Activated CD4-positive, alpha-beta memory T cell treated with anti-CD3 and anti-CD28 coated beads for 36 hours (primary cell): Measurements from ENCODE around the gene MED13L. TPM values are rescaled to one million over a fixed set of nuclear protein-coding genes. Genes with fewer than 3 reads are reported as not detected.

ENCODE experiments used
- CTCF ChIA-PET: fragments of 350-600 bp; sonication (Branson Sonifier 250); formaldehyde crosslinking; loops from one replicate; lab custom pipeline; 2021; ENCODE audit warnings: antibody characterized with exemption, inconsistent platforms; lab: Charles Lee
- POLR2A ChIA-PET: fragments of 350-600 bp; sonication (Branson Sonifier 250); formaldehyde crosslinking; loops from one replicate; lab custom pipeline; 2021; ENCODE audit warnings: antibody characterized with exemption; lab: Charles Lee
- DNase-seq: peaks from one replicate; pipeline ENCODE4 v3.0.0-alpha.2; 2020
- H3K27ac Mint-ChIP-seq: one replicate; pipeline ENCODE4 v1.8.0; 2021; ENCODE audit warnings: mixed read lengths
- H3K27me3 Mint-ChIP-seq: one replicate; pipeline ENCODE4 v1.8.0; 2021; ENCODE audit warnings: mixed read lengths
- H3K36me3 Mint-ChIP-seq: one replicate; pipeline ENCODE4 v1.8.0; 2021; ENCODE audit warnings: mixed read lengths
- H3K4me1 Mint-ChIP-seq: one replicate; pipeline ENCODE4 v1.8.0; 2021; ENCODE audit warnings: low read depth, mixed read lengths
- H3K4me3 Mint-ChIP-seq: one replicate; pipeline ENCODE4 v1.8.0; 2021; ENCODE audit warnings: mild to moderate bottlenecking, mixed read lengths
- H3K9me3 Mint-ChIP-seq: one replicate; pipeline ENCODE4 v1.8.0; 2021; ENCODE audit warnings: mixed read lengths
- intact Hi-C: fragments of 100-400 bp; cut with micrococcal nuclease; formaldehyde crosslinking; loops from one replicate; pipeline ENCODE4 v1.15.1; 2023
- total RNA-seq, 2 experiments: library from RNA; stranded (reverse); gene quantifications; one replicate each; pipeline ENCODE4 v1.2.3, GENCODE V29; 2021

MED13L gene
- total RNA-seq, 2 experiments from 2014 or later: 37.7 to 41.4 TPM

DNA sequence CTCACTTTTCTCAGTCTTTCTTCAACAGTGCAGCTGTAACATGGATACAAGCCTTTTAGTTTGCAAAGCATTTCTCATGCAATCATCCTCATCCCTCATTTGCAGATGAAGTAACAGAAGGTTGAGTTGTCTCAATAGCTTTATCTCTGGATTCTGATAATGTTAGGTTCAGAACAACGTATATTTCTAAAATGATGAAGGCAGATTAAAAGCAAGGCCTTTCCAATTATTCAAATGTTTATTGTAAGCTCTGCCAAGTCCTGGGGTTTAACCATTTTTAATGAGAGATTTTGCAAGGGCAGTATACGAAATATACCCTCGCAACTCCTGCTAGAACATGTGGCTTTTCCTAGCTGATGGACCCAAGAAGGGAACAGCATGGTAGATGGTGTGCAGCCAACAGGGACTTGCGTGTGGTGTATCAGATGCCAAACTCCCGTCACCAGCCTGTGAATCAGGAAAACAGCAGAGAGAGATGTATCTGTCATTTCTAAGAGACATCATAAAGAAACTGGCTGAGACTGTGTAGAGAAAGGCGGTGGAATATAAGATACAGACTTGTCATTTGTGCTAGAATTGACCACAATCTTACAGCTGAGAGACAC is 319.7 kb downstream of the MED13L start:
- POLR2A ChIA-PET: interaction anchor here (0.5 kb wide), 1 partner anchor 10 kb away, joined by 3 read pairs; no protein-coding TSS in a partner anchor
- Mint-ChIP-seq H3K9me3 (no peaks in the 10 kb centered on the region), H3K27me3 (no peaks in the 10 kb centered on the region), H3K4me1 (peaks cover 2% of the 10 kb centered on the region), H3K4me3 (no peak overlapping the region), H3K36me3 (peaks cover 13% of the 10 kb centered on the region), H3K27ac (no peak overlapping the region)
- CTCF ChIA-PET: no interaction called here
- intact Hi-C loops: no loop called here
- DNase-seq: no peak

DNA sequence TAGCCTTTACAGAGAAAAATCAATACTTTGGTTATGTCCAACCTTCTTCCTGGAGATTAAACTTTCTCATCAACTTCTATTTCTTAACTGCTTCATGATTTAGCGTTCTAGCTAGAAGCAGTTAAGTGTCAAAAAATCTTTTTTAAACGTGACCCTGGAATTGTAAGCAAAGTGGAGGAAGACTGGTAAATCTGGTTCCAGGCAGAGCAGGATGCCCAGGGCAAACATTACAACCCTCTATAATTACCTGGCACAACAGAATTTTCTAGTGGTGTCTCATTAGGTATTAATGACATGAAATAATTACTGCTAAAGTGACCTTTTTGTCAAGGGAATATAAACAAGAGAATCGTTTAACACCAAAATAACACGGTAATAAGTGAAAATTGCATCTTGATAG is 320.8 kb downstream of the MED13L start:
- H3K4me3 Mint-ChIP-seq: no peak overlapping the region
- no peaks in the 10 kb centered on the region for H3K9me3 Mint-ChIP-seq

DNA sequence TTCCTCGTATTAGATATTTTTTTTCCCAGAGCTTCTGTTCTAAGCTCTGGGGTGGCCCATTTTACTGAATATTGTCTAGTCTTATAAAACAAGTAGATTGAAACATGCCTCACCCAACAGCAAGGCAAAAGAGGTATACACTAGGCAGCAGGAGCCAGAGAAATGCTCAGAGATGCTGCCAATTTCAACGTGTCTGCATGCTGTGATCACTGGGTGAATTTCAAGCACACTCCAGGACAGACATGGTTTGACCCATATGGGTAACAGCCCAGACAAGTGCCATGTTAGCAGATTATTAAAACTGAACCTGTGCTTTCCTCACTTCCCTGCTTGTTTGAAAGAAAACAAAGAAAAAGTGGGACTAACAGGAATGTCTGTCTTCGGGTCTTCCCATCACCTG is 321.3 kb downstream of the MED13L start:
- Mint-ChIP-seq H3K4me1 (peaks cover 2% of the 10 kb centered on the region), H3K27me3 (no peaks in the 10 kb centered on the region), H3K27ac (no peak overlapping the region), H3K9me3 (no peaks in the 10 kb centered on the region), H3K4me3 (no peak overlapping the region), H3K36me3 (peaks cover 7% of the 10 kb centered on the region)
- DNase-seq: no peak
- CTCF ChIA-PET: no interaction called here
- POLR2A ChIA-PET: no interaction called here
- intact Hi-C loops: no loop called here

More for the DNA sequence above, 320.8 kb downstream of the MED13L start:
- H3K27me3 Mint-ChIP-seq: no peaks in the 10 kb centered on the region
- intact Hi-C loops: no loop called here
- ChIA-PET POLR2A (no interaction called here), CTCF (no interaction called here)
- no peak for DNase-seq
- H3K36me3 Mint-ChIP-seq: peaks cover 10% of the 10 kb centered on the region
- peaks cover 2% of the 10 kb centered on the region for H3K4me1 Mint-ChIP-seq
- no peak overlapping the region for H3K27ac Mint-ChIP-seq

DNA sequence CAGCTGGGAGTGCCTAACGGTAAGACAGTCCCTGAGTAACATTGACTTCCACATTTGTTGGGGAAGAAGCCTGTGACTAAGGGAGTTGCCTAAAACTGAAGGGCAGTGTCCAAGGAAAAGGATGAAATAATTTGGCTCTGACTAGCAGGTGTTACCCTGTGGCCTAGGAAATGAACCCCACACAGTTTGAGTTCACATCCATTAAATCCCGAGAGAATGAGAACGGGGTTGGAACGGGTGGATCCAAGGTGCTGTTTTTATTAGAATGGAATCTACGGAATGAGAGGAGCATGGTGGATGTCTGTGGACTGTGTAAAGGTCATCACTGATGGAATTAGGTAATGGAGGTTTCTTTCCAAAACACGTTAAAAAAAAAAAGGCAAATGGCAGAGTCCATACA is 324.0 kb downstream of the MED13L start:
- no peaks in the 10 kb centered on the region for H3K27me3 Mint-ChIP-seq
- H3K36me3 Mint-ChIP-seq: peaks cover 2% of the 10 kb centered on the region
- intact Hi-C loops: no loop called here
- H3K27ac Mint-ChIP-seq: no peak overlapping the region
- H3K4me1 Mint-ChIP-seq: no peaks in the 10 kb centered on the region
- no peak overlapping the region for H3K4me3 Mint-ChIP-seq
- no peaks in the 10 kb centered on the region for H3K9me3 Mint-ChIP-seq
- ChIA-PET POLR2A (no interaction called here), CTCF (no interaction called here)
- DNase-seq: no peak

DNA sequence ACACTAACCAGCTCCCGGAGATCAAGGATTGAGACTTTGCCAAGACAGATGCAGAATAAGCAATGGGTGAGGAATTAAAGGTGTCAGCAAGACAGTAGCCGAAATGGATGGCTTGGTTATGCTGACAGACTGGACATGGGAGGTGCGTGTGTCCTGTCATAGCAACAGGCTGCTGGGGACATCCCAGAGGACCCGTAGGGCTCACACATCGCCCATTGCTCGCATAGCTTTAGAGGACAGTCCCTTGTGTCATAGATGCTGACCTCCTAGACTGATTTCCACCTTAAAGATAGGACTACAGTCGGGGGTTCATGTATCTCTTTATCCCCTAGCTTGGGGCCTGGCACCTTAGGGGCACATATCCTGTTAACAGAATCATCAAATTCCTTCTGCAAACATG is 324.5 kb downstream of the MED13L start:
- POLR2A ChIA-PET: no interaction called here
- CTCF ChIA-PET: interaction anchor here (1.4 kb wide), 1 partner anchor 35 kb away, joined by 3 read pairs; no protein-coding TSS in a partner anchor
- Mint-ChIP-seq H3K36me3 (peaks cover 2% of the 10 kb centered on the region), H3K27ac (no peak overlapping the region), H3K27me3 (no peaks in the 10 kb centered on the region), H3K9me3 (no peaks in the 10 kb centered on the region), H3K4me3 (no peak overlapping the region), H3K4me1 (no peaks in the 10 kb centered on the region)
- intact Hi-C loops: no loop called here
- no peak for DNase-seq

DNA sequence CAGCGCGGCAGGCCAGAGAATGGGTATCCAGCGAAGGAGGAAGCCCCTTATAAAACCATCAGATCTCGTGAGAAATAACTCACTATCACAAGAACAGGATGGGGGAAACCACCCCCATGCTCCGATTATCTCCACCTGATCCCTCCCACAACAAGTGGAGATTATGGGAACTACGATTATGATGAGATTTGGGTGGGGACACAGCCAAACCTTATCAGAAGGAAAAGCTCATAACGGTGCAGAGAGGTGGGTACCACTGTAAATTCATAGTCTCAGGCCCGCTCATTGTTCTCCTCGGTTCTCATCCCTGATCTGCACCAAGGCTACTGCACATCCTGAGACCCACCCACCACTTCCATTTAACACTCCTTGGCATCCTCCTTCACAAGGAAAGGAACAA is 326.5 kb downstream of the MED13L start:
- POLR2A ChIA-PET: no interaction called here
- CTCF ChIA-PET: no interaction called here
- Mint-ChIP-seq H3K27ac (no peak overlapping the region), H3K4me3 (no peak overlapping the region), H3K27me3 (no peaks in the 10 kb centered on the region), H3K9me3 (no peaks in the 10 kb centered on the region), H3K36me3 (peaks cover 2% of the 10 kb centered on the region), H3K4me1 (no peaks in the 10 kb centered on the region)
- intact Hi-C loops: no loop called here
- no peak for DNase-seq

DNA sequence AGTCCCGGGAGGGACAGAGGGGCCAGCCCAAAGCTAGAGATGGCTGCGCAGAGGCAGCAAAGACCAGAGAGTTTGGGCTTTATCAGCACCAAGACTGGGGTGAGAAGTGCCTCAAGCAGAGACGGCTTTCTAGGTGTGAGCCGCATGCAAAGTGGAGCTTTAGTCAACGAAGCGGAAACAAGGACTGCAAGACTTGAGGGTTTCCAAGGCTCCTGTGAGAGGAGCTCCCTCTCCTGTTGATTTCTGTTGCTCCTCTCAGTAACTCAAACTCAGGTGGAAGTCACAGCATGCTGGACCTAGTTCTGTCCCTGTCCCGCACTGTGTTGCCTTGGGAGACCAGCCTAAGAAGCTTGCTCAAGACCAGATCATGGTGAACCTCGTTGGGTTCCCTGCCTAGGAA is 327.8 kb downstream of the MED13L start:
- no peaks in the 10 kb centered on the region for H3K9me3 Mint-ChIP-seq
- intact Hi-C loops: no loop called here
- CTCF ChIA-PET: no interaction called here
- no peaks in the 10 kb centered on the region for H3K4me1 Mint-ChIP-seq
- DNase-seq: no peak
- H3K4me3 Mint-ChIP-seq: no peak overlapping the region
- no peaks in the 10 kb centered on the region for H3K27me3 Mint-ChIP-seq
- no peak overlapping the region for H3K27ac Mint-ChIP-seq
- peaks cover 2% of the 10 kb centered on the region for H3K36me3 Mint-ChIP-seq
- POLR2A ChIA-PET: no interaction called here

DNA sequence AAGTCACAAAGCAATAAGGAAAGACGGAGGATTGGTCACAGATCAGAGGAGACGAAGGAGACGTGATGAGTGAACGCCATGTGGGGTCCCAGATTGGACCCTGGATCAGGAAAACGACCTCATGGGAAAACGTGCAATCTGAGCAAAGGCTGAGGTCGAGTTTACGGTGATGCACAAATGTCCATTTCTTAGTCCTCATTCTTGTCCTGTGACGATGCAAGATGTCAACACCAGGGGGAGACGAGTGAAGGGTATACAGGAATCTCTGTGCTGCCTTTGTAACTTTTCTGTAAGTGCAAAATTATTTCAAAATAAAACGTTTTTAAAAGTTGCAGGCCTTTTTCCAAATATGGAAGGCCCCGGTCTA is 329.8 kb downstream of the MED13L start:
- CTCF ChIA-PET: interaction anchor here (0.9 kb wide), 1 partner anchor 30 kb away, joined by 3 read pairs; no protein-coding TSS in a partner anchor
- POLR2A ChIA-PET: no interaction called here
- Mint-ChIP-seq H3K36me3 (peaks cover 2% of the 10 kb centered on the region), H3K27ac (no peak overlapping the region), H3K4me3 (no peak overlapping the region), H3K9me3 (no peaks in the 10 kb centered on the region), H3K4me1 (no peaks in the 10 kb centered on the region), H3K27me3 (no peaks in the 10 kb centered on the region)
- intact Hi-C loops: no loop called here
- DNase-seq: no peak

DNA sequence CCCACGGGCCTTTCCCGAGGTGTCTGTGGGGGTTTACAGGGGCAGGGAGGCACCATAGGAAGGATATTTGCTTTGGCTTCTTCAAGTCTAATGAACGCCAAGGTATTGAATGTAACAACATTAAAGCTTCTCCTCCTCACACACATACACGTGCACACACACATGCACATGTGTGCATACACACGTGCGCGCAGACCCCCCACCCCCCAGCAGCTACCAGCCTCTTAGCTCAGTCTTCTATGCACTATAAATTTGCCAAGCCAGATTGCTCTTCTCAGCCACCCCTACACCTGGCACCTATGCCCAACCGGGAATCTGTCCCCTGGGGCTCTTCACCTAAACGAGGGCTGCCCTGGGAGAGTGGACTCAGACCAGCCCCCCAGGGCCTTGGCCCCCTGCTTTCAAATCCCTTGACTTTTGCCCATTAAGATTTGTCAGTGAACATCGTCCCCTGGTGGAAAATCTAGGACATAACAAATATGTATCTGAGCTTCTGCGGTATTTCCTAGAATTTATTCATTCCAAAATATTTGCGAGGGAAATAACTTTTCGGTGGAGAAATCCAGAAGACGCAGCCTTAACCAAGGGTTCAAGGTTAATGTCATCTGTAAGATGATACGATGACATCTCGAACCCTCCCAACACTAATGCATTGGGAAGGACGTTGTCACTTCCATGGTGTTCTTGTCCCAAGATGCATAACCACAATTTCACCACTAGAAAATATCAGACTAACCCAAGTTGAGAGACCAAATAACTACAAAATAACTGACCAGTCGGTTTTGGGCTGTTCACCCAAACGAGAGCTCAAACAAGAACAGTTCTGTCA is 330.4 kb downstream of the MED13L start:
- Mint-ChIP-seq H3K4me3 (no peak overlapping the region), H3K36me3 (peaks cover 2% of the 10 kb centered on the region), H3K27me3 (no peaks in the 10 kb centered on the region), H3K4me1 (no peaks in the 10 kb centered on the region), H3K9me3 (no peaks in the 10 kb centered on the region), H3K27ac (no peak overlapping the region)
- CTCF ChIA-PET: interaction anchor here (0.9 kb wide), 1 partner anchor 29 kb away, joined by 3 read pairs; no protein-coding TSS in a partner anchor
- intact Hi-C loops: no loop called here
- POLR2A ChIA-PET: no interaction called here
- no peak for DNase-seq

DNA sequence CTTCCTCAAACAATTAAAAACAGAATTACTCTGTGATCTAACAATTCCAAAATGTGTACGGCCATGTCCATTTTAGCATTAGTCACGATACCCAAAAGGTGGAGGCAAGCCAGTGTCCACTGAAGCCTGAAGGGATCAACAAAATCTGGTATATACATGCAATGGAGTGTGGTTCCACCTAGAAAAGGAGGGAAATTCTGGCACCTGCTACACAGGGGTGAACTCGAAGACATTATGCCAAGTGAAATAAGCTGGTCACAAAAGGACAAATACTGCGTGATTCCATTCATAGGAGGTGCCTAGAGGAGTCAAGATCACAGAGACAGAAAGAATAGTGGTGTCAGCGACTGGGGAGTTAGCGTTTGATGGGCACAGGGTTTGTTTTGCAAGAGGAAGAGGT is 331.4 kb downstream of the MED13L start:
- Mint-ChIP-seq H3K27me3 (no peaks in the 10 kb centered on the region), H3K27ac (no peak overlapping the region), H3K4me3 (no peak overlapping the region), H3K9me3 (no peaks in the 10 kb centered on the region), H3K36me3 (peaks cover 2% of the 10 kb centered on the region), H3K4me1 (no peaks in the 10 kb centered on the region)
- intact Hi-C loops: no loop called here
- CTCF ChIA-PET: no interaction called here
- no peak for DNase-seq
- POLR2A ChIA-PET: no interaction called here

DNA sequence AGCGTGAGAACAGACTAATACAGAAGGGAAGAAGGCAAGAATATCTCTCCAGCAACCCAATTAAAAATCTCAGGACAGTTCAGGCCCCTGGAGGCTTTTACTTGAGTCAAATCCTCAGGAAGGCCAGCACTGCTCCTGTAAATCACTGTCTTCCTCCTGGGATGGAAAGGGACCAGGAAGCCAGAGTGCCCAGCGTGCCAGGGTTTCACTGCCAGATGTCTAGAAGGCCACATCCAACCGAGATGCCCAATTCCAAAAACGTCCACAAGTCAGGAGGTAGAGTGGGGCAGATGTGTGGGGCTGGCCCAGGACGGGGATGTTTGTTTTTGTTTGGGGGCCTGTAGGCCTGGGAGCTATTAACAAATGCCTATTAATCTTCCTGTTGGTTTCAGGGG is 332.0 kb downstream of the MED13L start:
- Mint-ChIP-seq H3K9me3 (no peaks in the 10 kb centered on the region), H3K27me3 (no peaks in the 10 kb centered on the region), H3K4me1 (no peaks in the 10 kb centered on the region), H3K36me3 (peaks cover 2% of the 10 kb centered on the region), H3K4me3 (no peak overlapping the region), H3K27ac (no peak overlapping the region)
- intact Hi-C loops: no loop called here
- POLR2A ChIA-PET: no interaction called here
- CTCF ChIA-PET: no interaction called here
- DNase-seq: no peak

DNA sequence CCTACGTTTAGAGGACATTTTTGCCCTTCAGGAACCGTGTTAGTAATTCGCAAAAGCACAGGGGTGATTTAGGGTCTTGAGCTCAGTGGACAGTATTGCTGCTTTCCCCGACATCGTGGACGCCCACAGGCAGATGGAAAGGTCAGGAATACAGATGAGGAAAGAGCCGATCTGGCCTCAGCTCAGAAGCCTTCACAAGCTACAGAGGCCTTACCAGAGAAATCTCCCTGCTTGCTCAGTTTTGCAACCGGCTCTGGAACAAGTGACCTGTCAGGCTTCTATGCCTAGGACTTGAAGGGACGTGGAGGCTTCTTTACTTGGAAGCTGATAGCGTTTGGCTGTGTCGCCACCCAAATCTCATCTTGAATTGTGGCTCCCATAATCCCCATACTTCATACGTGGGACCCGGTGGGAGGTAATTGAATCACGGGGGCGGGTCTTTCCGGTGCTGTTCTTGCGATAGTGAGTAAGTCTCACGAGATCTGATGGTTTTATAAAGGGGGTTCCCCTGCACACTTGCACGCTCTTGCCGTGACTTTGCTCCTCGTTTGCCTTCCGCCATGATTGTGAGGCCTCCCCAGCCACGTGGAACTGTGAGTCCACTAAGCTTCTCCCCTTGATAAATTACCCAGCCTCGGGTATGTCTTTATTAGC is 332.5 kb downstream of the MED13L start:
- Mint-ChIP-seq H3K4me3 (no peak overlapping the region), H3K27me3 (no peaks in the 10 kb centered on the region), H3K36me3 (peaks cover 2% of the 10 kb centered on the region), H3K27ac (no peak overlapping the region), H3K4me1 (no peaks in the 10 kb centered on the region), H3K9me3 (no peaks in the 10 kb centered on the region)
- intact Hi-C loops: no loop called here
- ChIA-PET CTCF (no interaction called here), POLR2A (no interaction called here)
- DNase-seq: no peak
